Measurements from ENCODE around the gene HS2ST1. TPM values are rescaled to one million over a fixed set of nuclear protein-coding genes. Genes with fewer than 3 reads are reported as not detected.
"Not testable (repeated sequence)": the region's sequence is repeated elsewhere in the genome, so short reads cannot be mapped to it uniquely, and the experiment has no call there.

Gene HS2ST1
- 16.0 TPM for polyA plus RNA-seq (2013, experiment 1 of 2)
- polyA plus RNA-seq (2013, experiment 2 of 2) = 18.6 TPM

DNA sequence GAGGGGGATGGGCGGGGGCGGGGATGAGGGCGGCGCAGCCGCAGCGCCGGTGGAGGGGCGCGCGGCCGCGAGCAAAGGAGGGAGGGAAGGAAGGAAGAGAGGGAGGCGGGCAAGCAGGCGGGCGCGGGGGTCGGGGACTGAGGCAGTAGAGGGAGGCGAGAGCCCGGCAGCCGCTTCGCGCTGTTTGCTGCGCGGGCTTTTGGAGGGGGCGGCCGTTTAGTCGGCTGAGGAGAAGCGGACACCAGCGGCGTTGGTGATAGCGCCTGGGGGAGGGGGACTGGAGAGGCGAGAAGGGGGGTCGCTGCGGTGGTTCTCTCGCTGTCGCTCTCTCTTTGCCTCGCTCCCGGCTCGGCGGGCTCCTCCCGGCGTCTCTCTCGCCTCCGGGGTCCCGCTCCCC, at the start of gene HS2ST1:
TSS of gene HS2ST1 (plus strand) at position 35 of the 397 bp plus-strand sequence.
- Histone ChIP-seq H3K9me3 (ENCODE audit: insufficient read depth, low read depth, low read length) (no peaks in the 10 kb centered on the region), H3K4me1 (ENCODE audit: insufficient read depth, low read length) (peaks cover 18% of the 10 kb centered on the region), H3K27me3 (ENCODE audit: insufficient read depth, low read length) (no peaks in the 10 kb centered on the region), H3K27ac (ENCODE audit: low read depth, low read length) (peak within 1 kb of the TSS; percentile 88), H3K4me3 (ENCODE audit: low read length) (peak within 1 kb of the TSS; percentile 91), H3K36me3 (ENCODE audit: insufficient read depth, low read length) (peaks cover 9% of the 10 kb centered on the region; the same call in 1 of the 2 replicates), H3K9ac (ENCODE audit: low read depth, low read length) (peak within 1 kb of the TSS; percentile 96)
- WGBS = under 1% methylated on average over 44 of the region's 45 CpGs

DNA sequence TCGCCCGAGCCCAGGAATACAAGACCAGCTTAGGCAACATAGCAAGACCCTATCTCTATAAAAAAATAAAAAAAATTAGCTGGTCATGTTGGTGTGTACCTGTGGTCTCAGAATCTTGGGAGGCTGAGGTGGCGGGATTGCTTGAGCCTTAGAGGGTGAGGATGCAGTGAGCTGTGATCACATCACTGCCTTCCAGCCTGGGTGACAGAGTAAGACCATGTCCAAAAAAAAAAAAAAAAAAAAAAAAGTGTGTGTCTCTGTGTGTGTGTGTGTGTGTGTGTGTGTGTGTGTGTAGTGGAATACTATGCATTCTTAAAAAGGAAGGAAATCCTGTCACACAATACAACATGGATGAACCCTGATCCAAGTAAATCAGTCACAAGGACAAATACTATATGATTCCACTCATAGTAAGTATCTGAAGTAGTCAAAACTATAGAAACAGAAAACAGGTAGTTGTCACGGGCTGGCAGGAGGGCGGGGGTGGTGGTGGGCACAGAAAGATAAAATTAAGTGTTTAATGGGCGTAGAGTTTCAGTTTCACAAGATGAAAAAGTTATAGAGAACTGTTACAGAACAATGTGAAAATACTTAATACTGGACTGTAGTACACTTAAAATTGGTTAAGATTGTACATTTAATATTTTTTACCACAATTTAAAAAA, 48.3 kb upstream of the HS2ST1 start:
- 82% methylated on average over 6 of the region's 6 CpGs for WGBS
- no peak overlapping the region for H3K27ac ChIP-seq (ENCODE audit: low read depth, low read length)
- H3K4me3 ChIP-seq (ENCODE audit: low read length) = no peak overlapping the region

DNA sequence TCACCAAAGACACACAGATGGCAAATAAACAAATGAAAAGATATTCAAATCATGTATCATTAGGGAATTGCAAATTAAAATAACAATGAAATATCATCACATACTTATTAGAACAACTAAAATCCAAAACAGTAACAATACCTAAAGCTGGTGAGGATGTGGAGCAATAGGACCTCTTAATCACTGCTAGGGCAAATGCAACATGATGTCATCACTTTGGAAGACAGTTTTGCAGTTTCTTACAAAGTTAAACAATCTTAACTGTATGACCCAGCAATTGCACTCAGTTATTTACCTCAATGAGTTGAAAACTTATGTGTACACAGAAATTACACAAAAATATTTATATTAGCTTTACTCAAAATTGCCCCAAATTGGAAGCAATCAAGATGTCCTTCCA, 47.8 kb upstream of the HS2ST1 start:
- Histone ChIP-seq H3K9ac (ENCODE audit: low read depth, low read length) (no peak overlapping the region), H3K27ac (ENCODE audit: low read depth, low read length) (no peak overlapping the region), H3K4me3 (ENCODE audit: low read length) (no peak overlapping the region), H3K9me3 (ENCODE audit: insufficient read depth, low read depth, low read length) (no peaks in the 10 kb centered on the region), H3K27me3 (ENCODE audit: insufficient read depth, low read length) (no peaks in the 10 kb centered on the region), H3K4me1 (ENCODE audit: insufficient read depth, low read length) (peaks cover 8% of the 10 kb centered on the region; the same call in 1 of the 2 replicates), H3K36me3 (ENCODE audit: insufficient read depth, low read length) (0 out of 2 replicates have a peak, but pooled peaks cover 3% of the 10 kb centered on the region)

More for the DNA sequence above, 48.3 kb upstream of the HS2ST1 start:
- Histone ChIP-seq H3K9me3 (ENCODE audit: insufficient read depth, low read depth, low read length) (no peaks in the 10 kb centered on the region), H3K9ac (ENCODE audit: low read depth, low read length) (no peak overlapping the region), H3K27me3 (ENCODE audit: insufficient read depth, low read length) (no peaks in the 10 kb centered on the region), H3K36me3 (ENCODE audit: insufficient read depth, low read length) (0 out of 2 replicates have a peak, but pooled peaks cover 3% of the 10 kb centered on the region), H3K4me1 (ENCODE audit: insufficient read depth, low read length) (peaks cover 8% of the 10 kb centered on the region; the same call in 1 of the 2 replicates)

DNA sequence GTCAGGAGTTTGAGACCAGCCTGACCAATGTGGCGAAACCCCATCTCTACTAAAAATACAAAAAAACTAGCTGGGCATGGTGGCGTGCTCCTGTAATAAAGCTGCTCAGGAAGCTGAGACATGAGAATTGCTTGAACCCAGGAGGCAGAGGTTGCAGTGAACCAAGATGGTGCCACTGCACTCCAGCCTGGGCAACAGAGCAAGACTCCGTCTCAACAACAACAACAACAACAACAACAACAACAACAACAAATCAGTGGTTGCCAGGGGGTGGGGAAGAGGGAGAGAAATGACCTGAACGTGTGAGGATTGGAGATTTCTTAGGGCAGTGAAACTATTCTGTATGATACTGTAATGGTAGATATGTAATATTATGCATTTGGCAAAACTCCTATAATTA, 47.2 kb upstream of the HS2ST1 start:
- not testable (repeated sequence) for H3K36me3 ChIP-seq (ENCODE audit: insufficient read depth, low read length); H3K9me3 ChIP-seq (ENCODE audit: insufficient read depth, low read depth, low read length); H3K27me3 ChIP-seq (ENCODE audit: insufficient read depth, low read length); H3K4me1 ChIP-seq (ENCODE audit: insufficient read depth, low read length); H3K4me3 ChIP-seq (ENCODE audit: low read length); H3K27ac ChIP-seq (ENCODE audit: low read depth, low read length); H3K9ac ChIP-seq (ENCODE audit: low read depth, low read length)
- WGBS = 97% methylated on average over 2 of the region's 4 CpGs

DNA sequence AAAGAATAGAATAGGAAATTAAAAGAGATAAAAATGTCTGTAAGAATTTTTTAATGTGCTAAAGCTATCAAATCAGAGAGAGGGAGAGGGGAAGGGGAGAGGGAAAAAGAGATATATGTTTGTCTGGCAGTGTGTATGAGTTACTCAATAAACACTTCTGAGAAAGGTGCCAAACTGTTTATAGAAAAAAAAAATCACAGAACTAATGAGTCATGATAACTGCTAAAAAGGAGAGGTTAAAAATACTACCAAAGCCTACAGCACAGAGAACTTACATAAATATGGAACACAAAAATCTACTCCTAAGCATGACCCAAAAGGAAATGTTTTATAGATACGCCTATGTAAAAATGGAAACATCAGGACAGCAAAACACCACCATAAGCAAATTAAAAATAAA, 46.0 kb upstream of the HS2ST1 start:
- Histone ChIP-seq H3K9ac (ENCODE audit: low read depth, low read length) (no peak overlapping the region), H3K36me3 (ENCODE audit: insufficient read depth, low read length) (no peaks in the 10 kb centered on the region), H3K4me1 (ENCODE audit: insufficient read depth, low read length) (peaks cover 8% of the 10 kb centered on the region; the same call in 1 of the 2 replicates), H3K4me3 (ENCODE audit: low read length) (no peak overlapping the region), H3K27ac (ENCODE audit: low read depth, low read length) (no peak overlapping the region), H3K27me3 (ENCODE audit: insufficient read depth, low read length) (no peaks in the 10 kb centered on the region), H3K9me3 (ENCODE audit: insufficient read depth, low read depth, low read length) (no peaks in the 10 kb centered on the region)
- WGBS = no CpG with 5 or more reads among the region's 1 CpG

DNA sequence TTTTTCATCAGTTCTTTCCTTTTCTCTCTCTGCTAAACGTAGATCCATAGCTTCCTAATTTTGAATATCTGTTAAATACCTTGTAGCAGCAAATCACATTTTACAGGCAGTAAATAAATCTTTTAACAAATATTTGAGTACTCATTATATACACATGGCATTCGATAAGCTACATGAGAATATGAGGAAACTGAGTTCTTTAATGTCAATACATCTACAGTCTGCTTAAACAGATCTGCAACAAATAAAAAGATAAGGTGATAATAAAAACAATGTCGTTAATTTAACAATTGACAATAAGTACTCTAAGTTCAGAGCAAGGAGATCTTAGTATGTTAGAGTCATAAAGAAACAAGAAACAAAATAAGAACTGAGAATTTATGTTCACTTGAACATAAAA, 43.4 kb upstream of the HS2ST1 start:
- H3K27me3 ChIP-seq (ENCODE audit: insufficient read depth, low read length) = no peaks in the 10 kb centered on the region
- peaks cover 6% of the 10 kb centered on the region; the same call in 1 of the 2 replicates for H3K36me3 ChIP-seq (ENCODE audit: insufficient read depth, low read length)
- H3K4me1 ChIP-seq (ENCODE audit: insufficient read depth, low read length) = peaks cover 8% of the 10 kb centered on the region; the same call in 1 of the 2 replicates
- WGBS = 100% methylated on average over 1 of the region's 3 CpGs
- H3K9ac ChIP-seq (ENCODE audit: low read depth, low read length) = no peak overlapping the region
- no peaks in the 10 kb centered on the region for H3K9me3 ChIP-seq (ENCODE audit: insufficient read depth, low read depth, low read length)
- H3K4me3 ChIP-seq (ENCODE audit: low read length) = no peak overlapping the region
- H3K27ac ChIP-seq (ENCODE audit: low read depth, low read length) = no peak overlapping the region

DNA sequence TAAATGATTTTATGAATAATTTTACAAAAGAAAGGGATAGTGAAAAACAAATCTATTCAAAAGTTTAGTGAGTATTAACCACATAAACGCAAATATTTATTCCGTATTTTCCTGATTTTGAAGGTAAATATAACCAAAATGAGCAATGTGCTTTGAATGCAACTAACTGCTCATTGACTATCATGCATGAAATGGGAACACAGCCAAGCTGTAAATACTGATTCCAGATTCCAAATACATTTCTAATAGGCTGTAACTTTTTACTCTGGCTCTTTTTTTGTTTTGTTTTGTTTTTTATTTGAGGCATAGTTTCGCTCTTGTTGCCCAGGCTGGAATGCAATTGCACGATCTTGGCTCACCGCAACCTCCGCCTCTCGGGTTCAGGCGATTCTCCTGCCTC, 42.3 kb upstream of the HS2ST1 start:
- H3K27me3 ChIP-seq (ENCODE audit: insufficient read depth, low read length) = no peaks in the 10 kb centered on the region
- peaks cover 8% of the 10 kb centered on the region; the same call in 1 of the 2 replicates for H3K4me1 ChIP-seq (ENCODE audit: insufficient read depth, low read length)
- H3K36me3 ChIP-seq (ENCODE audit: insufficient read depth, low read length) = peaks cover 13% of the 10 kb centered on the region
- H3K9ac ChIP-seq (ENCODE audit: low read depth, low read length) = no peak overlapping the region
- H3K4me3 ChIP-seq (ENCODE audit: low read length) = no peak overlapping the region
- no peak overlapping the region for H3K27ac ChIP-seq (ENCODE audit: low read depth, low read length)
- H3K9me3 ChIP-seq (ENCODE audit: insufficient read depth, low read depth, low read length) = no peaks in the 10 kb centered on the region
- WGBS = 97% methylated on average over 7 of the region's 8 CpGs

DNA sequence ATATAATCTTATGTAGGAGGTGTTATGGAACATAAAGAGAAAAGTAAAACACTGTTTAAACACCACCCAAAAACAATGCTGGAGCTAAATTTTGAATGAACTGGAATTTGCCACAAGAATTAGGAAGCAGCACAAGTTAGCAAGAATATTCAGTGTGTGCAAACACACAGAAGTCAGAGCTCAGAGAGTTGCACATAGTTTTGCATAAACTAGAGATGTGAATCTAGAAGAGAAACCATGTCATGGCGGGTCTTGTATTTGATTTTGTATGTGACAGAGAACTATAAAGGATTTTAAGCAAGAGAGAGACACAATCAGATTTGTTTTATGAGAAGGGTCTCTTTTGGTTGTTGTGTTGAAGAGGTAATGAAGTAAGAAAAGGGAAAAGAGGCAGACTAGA, 38.7 kb upstream of the HS2ST1 start:
- Histone ChIP-seq H3K27ac (ENCODE audit: low read depth, low read length) (no peak overlapping the region), H3K9me3 (ENCODE audit: insufficient read depth, low read depth, low read length) (no peaks in the 10 kb centered on the region)
- WGBS = 90% methylated on average over 1 of the region's 1 CpG

DNA sequence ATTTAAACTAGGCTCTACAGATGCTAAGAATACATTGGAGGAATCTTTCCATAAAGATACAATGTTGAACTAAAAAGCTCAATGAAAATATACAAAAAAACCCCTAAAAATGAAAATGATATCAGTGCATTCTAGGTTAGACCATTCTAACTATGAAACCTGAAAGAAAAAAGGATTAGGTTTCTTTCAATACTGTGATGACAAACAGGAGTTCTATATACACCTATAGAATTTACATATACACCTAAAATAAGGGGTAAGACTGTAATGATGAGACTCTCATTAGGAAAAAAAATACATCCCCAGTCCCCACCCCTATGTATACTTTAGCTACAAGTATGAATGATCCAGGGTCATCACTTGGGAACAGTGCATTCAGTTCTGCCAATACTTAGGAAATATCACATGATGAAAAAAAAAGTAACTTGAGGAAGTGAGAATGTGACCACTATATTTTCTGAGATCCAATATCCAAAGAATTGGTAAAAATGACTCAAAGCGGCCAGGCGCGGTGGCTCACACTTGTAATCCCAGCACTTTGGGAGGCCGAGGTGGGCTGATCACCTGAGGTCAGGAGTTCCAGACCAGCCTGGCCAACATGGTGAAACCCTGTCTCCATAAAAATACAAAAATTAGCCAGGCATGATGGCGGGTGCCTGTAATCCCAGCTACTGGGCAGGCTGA, 26.8 kb upstream of the HS2ST1 start:
- H3K9ac ChIP-seq (ENCODE audit: low read depth, low read length) = no peak overlapping the region
- H3K27ac ChIP-seq (ENCODE audit: low read depth, low read length) = no peak overlapping the region
- peaks cover 21% of the 10 kb centered on the region; the same call in 1 of the 2 replicates for H3K36me3 ChIP-seq (ENCODE audit: insufficient read depth, low read length)
- no peaks in the 10 kb centered on the region for H3K4me1 ChIP-seq (ENCODE audit: insufficient read depth, low read length)
- no peaks in the 10 kb centered on the region for H3K9me3 ChIP-seq (ENCODE audit: insufficient read depth, low read depth, low read length)
- 94% methylated on average over 4 of the region's 5 CpGs for WGBS
- no peak overlapping the region for H3K4me3 ChIP-seq (ENCODE audit: low read length)
- H3K27me3 ChIP-seq (ENCODE audit: insufficient read depth, low read length) = no peaks in the 10 kb centered on the region

More for the DNA sequence above, 38.7 kb upstream of the HS2ST1 start:
- Histone ChIP-seq H3K4me3 (ENCODE audit: low read length) (no peak overlapping the region), H3K36me3 (ENCODE audit: insufficient read depth, low read length) (peaks cover 40% of the 10 kb centered on the region), H3K27me3 (ENCODE audit: insufficient read depth, low read length) (no peaks in the 10 kb centered on the region), H3K4me1 (ENCODE audit: insufficient read depth, low read length) (peaks cover 6% of the 10 kb centered on the region; the same call in 1 of the 2 replicates), H3K9ac (ENCODE audit: low read depth, low read length) (no peak overlapping the region)

DNA sequence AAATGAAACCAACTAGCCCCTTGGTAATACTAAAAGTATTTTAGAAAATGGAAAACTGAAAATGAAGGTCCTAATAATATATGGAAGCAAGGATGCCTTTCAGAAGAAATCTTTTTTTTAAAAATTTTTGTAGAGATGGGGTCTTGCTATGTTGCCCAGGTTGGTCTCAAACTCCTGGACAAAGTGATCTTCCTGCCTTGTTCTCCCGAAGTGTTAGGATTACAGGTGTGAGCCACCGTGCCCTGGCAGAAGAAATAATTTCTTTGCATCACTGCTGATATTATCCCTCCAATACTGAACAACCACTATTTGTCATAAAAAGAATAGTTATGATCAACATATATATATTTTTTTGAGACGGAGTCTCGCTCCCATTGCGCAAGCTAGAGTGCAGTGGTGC, 26.1 kb upstream of the HS2ST1 start:
- Histone ChIP-seq H3K27ac (ENCODE audit: low read depth, low read length) (no peak overlapping the region), H3K36me3 (ENCODE audit: insufficient read depth, low read length) (peaks cover 21% of the 10 kb centered on the region; the same call in 1 of the 2 replicates), H3K9me3 (ENCODE audit: insufficient read depth, low read depth, low read length) (no peaks in the 10 kb centered on the region), H3K9ac (ENCODE audit: low read depth, low read length) (no peak overlapping the region), H3K4me1 (ENCODE audit: insufficient read depth, low read length) (no peaks in the 10 kb centered on the region), H3K27me3 (ENCODE audit: insufficient read depth, low read length) (no peaks in the 10 kb centered on the region), H3K4me3 (ENCODE audit: low read length) (no peak overlapping the region)
- WGBS = 98% methylated on average over 5 of the region's 5 CpGs

DNA sequence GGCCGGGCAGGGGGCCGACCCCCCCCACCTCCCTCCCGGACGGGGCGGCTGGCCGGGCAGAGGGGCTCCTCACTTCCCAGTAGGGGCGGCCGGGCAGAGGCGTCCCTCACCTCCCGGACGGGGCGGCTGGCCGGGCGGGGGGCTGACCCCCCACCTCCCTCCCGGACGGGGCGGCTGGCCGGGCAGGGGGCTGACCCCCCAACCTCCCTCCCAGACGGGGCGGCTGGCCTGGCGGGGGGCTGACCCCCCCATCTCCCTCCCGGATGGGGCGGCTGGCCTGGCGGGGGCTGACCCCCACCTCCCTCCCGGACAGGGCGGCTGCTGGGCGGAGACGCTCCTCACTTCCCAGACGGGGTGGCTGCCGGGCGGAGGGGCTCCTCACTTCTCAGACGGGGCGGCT, 15.0 kb upstream of the HS2ST1 start:
- not testable (repeated sequence) for H3K9ac ChIP-seq (ENCODE audit: low read depth, low read length); H3K4me3 ChIP-seq (ENCODE audit: low read length); H3K27me3 ChIP-seq (ENCODE audit: insufficient read depth, low read length); H3K4me1 ChIP-seq (ENCODE audit: insufficient read depth, low read length); H3K9me3 ChIP-seq (ENCODE audit: insufficient read depth, low read depth, low read length); H3K27ac ChIP-seq (ENCODE audit: low read depth, low read length)
- 94% methylated on average over 23 of the region's 33 CpGs for WGBS
- H3K36me3 ChIP-seq (ENCODE audit: insufficient read depth, low read length) = peaks cover 54% of the 10 kb centered on the region

All from HUES64 (cell line).